ENCODE measurements around the gene GJD2.

Gene GJD2

DNA sequence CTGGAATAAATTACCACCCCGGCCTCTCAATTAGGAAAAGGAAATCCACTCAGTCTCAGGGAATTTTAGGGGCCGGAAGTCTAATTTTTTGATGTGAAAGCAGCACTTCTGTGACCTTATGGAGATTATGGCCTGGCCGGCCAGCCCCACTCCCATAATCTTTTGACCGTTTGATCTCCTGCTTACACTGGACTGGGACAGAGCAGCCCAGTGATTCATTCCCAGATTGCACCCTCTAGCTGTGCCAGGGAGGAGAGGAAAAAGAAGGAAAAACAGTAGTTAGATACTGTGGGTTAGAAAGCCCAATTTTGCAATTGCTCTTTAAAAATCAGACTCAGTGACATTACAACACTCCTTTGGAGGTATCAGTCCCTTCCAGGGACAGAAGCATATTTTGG, 32.4 kb downstream of the GJD2 start:
- DNase-seq: peak in 4 of 14 donors; percentile 10 to 44 (median 36)

DNA sequence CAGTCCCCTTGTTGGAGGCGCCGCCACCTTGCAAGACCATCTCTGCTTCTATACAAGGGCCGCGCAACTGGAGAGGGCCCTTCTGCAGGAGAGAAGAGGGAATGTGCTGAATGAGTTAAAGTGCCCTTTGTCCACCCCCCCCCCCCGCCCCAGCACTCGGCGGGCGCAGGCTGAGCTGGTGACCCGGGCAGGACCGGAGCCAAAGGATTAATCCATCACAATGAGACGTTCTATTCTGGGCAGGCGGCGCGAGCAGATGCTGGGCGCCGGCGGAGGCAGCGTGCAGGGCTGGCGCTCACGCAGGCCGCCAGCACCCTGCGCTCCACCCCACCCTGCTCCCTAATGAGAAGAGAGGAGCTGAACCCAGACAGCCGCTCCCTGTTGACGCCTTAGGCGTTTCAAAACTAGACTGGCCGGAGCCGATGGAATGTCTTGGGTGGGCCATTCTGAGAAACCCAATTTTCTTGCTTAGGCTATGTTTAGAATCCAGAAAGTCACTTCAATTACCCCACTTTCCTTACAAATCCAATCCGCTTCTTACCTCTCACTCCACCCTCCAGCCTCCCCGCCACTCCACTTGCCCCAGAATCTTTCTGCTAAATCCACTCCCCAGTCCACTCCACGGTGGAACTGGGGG, 32.9 kb downstream of the GJD2 start:
- DNase-seq: peak in 11 of 14 donors; percentile 18 to 60 (median 28)

DNA sequence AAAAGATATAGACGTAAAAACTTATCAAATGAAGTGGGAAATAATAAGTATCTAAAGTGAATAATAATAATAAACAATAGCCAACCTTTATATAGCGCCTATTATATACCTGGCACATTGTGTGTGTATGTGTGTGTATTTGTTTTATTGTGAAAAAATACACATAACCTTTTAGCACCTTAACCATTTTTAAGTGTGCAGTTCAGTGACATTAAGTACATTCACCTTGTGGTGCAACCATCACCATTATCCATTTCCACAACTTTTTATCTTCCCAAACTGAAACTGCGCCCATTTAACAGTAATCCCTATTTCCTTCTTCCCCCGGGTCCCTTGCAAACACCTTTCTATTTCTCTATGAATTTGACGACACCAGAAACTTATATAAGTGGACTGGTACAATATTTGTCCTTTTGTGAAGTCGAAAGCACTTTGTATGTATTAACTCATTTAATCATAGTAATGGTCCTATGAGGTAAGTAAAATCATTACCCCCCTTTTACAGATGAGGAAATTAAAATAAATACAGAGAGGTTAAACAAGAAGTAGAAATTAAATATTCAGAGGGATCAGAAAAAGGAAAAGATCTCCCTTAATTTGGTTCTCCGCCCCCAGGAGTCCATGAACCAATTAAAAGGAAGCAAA, 33.5 kb downstream of the GJD2 start:
- DNase-seq: no peak

DNA sequence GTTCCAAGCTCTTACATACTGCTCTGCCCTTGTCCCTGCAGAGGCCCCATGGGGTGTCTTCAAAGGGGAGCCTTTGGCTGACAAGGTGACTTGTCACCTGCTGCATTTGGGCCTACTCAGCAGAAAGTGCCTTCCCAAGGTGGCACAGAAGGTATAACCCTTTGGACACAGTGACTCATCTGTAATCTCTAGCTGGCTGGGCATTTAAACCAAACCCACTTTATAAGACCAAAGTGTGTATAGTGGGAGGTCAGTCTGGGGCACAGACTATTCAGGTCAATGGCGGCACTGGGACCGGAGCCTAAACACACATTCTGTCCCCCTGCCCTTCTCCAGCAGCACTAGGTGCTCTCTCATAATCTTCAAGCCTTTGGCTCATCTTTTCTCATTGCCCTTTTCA, 35.1 kb downstream of the GJD2 start:
- DNase-seq: no peak

DNA sequence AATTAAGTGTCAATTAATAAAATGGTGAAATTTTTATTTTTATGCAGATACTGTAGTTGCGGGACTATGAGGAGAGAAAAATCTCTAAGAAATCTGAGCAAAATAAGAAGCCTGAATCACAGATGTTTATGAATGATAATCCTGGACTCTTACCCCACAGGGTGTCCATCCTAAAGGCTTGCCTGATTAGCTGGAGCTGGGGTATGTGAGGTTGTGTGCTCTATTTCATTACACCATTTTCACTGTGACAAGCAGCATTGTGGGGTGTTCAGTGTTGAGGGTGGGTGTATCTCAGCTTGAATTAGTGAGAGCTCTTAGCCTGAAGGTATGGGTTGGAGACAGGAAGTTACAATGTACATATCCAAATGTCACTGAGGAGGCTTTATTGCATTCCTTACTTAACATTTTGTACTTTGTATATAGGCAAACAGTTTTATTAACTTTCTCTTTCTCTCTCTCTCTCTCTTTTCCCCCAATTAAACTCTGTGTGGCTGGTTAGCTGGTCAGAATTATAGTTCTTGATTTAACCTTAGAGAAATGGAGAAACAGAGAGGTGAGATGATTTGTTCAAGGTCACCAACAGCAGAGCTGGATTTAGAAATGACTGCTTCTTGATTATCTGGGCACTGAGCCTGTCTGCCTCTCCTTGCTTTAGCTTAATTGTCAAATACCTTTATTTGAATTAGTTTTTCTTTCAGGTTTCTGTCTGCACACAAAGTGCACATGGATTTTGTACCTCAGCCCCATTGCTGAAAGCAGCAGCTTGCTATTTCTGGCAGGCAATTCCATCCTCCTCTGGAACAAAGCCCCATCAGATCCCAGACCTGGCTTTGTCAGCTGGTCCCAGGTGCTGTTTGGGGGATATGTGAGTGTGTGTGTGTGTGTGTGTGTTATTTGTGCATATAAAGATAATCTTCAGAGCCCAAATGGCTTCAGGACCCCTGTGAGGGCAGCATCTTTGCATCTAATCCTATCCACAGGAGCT, 35.8 kb downstream of the GJD2 start:
- DNase-seq: no peak

DNA sequence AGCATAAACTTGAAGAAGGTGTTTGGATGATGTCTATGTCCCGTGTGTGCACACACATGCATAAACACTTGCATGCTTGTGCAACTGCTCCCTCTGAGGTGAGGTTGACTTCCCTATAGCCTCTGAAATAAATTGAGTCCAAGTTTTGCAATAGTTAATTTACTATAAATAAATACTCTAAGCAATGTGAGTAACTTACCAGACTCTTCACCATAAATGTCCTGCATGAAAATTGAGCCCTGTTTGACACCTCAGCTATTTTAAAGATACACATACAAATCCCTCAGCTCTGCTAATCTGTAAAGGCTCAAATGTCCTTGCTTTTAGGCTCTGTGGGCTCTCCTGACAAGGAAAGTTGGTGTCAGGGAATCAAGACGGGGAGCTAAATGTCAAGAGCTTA, 37.1 kb downstream of the GJD2 start:
- no peak for DNase-seq

DNA sequence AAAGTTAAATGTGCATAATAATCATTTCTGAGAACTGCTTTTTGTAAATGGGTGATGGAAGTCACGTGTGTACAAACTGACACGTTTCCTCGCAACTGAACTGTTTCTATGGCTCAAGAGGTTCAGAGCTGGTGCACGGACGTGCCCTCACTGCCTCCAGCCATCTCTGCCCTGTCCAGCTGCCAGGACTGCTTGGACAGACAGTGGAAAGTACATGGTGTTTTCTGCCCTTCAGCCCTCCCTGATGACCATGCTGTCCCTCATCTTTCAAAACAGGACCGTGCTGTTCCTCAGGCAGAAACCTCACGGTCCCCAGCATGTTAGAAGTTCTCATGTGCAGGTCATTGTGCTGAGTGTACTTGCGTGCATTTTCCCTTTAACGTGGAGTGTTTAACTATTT, 38.7 kb downstream of the GJD2 start:
- DNase-seq: no peak

DNA sequence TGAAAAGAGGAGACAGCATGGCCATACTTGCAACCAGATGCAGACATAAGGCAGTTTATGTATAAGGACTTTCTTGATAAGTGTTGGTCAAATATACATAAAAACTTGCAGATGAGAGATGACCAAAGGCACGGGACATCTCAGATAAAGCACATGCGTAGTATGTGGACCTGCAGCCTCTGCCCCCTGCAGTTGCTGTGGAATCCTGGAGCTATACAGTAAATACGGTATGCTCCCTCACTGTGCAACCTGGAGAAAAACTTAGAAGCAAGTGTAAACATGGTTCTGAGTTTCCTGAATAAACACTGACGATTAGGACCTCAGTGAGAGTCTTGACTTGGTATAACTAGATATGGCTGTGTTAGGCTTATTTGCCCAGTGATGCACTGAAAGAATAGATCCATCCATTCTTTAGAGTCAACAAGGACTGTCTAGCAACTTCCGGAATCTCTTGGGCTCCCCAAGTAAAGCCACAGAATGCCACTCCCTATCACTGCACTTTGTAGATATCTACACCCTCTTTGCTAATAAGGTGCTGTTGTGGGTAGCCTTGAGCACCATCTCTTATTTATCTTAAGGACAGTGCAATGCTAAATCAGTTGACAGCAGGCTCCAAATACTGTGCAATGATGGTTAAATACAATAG, 40.2 kb downstream of the GJD2 start:
- no peak for DNase-seq

DNA sequence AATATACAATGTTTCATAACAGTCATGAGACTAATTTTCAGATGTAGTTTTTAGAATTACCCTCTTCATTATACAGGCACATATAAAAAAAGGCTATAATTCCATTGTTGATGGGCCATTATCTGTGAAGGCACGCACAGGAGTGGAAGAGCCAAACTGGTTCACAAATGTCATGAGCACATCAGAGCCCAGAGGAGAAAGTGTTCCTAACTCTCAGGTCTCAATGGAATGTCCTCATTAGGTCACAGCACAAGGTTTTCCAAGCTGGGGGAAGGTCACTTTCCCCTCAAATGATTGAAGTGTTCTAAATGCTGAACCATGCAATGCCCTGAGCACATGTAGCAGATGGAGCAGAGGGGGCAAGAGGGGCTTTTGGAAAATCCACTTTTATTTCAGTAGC, 41.2 kb downstream of the GJD2 start:
- DNase-seq: no peak

DNA sequence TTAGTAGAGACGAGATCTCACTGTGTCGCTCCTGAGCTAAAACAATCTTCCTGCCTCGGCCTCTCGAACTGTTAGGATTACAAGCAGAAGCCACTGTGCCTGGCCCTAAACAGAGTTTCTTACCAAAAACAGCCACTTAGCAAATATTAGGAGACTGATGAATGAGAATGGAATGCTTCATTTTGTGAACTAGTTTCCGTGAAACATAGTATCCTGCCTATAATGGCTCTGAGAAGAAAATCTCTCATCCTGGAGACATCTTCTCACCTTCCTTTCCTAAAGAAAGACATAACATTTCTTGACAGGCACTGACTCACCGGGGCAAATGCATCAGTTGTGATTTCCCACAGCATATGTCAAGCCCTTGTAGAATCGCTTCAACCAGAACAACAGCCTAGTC, 44.9 kb downstream of the GJD2 start:
- no peak for DNase-seq

DNA sequence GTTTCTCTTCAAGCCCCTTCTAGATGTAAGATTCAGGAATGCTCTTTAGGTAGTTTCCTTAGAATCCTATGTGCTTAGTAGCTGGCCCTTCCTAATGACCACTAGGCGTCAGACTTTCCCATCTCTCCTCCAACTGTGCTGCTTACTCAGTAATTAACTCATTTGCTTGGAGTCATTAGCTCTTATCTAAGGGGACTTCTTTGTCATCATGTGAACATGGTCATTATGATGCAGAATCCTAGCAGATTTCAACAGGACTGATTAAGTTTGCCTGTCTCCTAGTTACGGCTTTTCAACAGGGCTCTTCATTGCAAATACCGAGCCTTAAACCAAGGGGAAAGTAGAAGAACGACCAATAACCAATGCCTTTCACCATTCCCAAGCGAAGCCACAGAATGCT, 46.4 kb downstream of the GJD2 start:
- peak in 3 of 14 donors; percentile 2 to 34 (median 17) for DNase-seq

DNA sequence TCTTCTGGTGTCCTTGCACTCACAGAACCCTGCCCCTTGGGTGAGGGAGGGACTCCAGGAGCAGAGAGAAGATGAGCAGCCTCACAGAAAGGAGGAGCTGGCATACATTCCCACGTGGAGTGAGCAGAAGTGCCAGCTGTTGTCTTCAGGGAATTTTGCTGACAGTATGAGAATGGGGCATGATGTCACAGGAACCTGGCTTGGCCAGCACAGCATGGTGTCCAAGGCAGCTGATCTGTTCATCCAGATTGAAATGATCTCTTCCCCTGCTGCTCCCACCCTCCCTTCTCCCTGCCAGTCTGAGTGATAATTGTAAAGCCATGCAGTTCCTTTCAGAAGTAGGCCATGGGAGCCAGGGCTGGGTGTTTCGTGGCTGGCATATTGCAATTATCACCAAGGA, 53.3 kb downstream of the GJD2 start:
- no peak for DNase-seq
